GM06990 (cell line): ENCODE measurements around the gene PPARG.

ENCODE experiments used
- DNase-seq: peaks from one replicate; pipeline ENCODE4 v3.0.0-alpha.2; 2011; ENCODE audit not compliant: insufficient read length; ENCODE audit errors: extremely low read depth
- H3K27me3 ChIP-seq: replicated peaks from 2 replicates; pipeline ENCODE4 v1.6.0; 2011; ENCODE audit warnings: low read length; ENCODE audit not compliant: control insufficient read depth, insufficient read depth
- H3K36me3 ChIP-seq: 2 replicates; pipeline ENCODE4 v1.5.1; 2011; ENCODE audit warnings: low read length; ENCODE audit not compliant: control insufficient read depth, insufficient read depth
- H3K4me3 ChIP-seq: replicated peaks from 2 replicates; pipeline ENCODE4 v1.5.1; 2011; ENCODE audit warnings: low read depth, mild to moderate bottlenecking, control low read depth, low read length
- CTCF ChIP-seq: IDR thresholded peaks from 2 replicates; pipeline ENCODE4 v1.5.1; 2011; ENCODE audit warnings: low read length, control low read depth, mild to moderate bottlenecking, inconsistent platforms; ENCODE audit not compliant: insufficient read depth, poor library complexity, severe bottlenecking

The PPARG gene

GRCh38 chr3:12375572-12375971, 86.7 kb downstream of the PPARG start:
- Histone ChIP-seq H3K36me3 (no peaks in the 10 kb centered on the region), H3K4me3 (no peak overlapping the region), H3K27me3 (no peaks in the 10 kb centered on the region)
- no peak for DNase-seq
- TF ChIP-seq CTCF: no peak

GRCh38 chr3:12379640-12380429, 91.0 kb downstream of the PPARG start:
- Histone ChIP-seq H3K36me3 (no peaks in the 10 kb centered on the region), H3K4me3 (no peak overlapping the region), H3K27me3 (no peaks in the 10 kb centered on the region)
- no peak for TF ChIP-seq CTCF
- no peak for DNase-seq

GRCh38 chr3:12380461-12380860, 91.6 kb downstream of the PPARG start:
- Histone ChIP-seq H3K27me3 (no peaks in the 10 kb centered on the region), H3K4me3 (no peak overlapping the region), H3K36me3 (no peaks in the 10 kb centered on the region)
- TF ChIP-seq CTCF: no peak
- no peak for DNase-seq

GRCh38 chr3:12381199-12381598, 92.3 kb downstream of the PPARG start:
- no peak for TF ChIP-seq CTCF
- H3K27me3 ChIP-seq: no peaks in the 10 kb centered on the region
- DNase-seq: no peak
- no peak overlapping the region for H3K4me3 ChIP-seq
- no peaks in the 10 kb centered on the region for H3K36me3 ChIP-seq

- H3K36me3 ChIP-seq: no peaks in the 10 kb centered on the region
- no peak for DNase-seq
- H3K4me3 ChIP-seq: no peak overlapping the region
- H3K27me3 ChIP-seq: no peaks in the 10 kb centered on the region
- TF ChIP-seq CTCF: no peak
Measured at GRCh38 chr3:12383218-12383617, 94.3 kb downstream of the PPARG start.
